ENCODE results near the gene PSMB11. TPM values are rescaled to one million over a fixed set of nuclear protein-coding genes. Genes with fewer than 3 reads are reported as not detected.

Gene PSMB11
- total RNA-seq, 1 donor from 2014 or later, result not detected

- ATAC-seq (no peak), DNase-seq (no peak)
- Histone ChIP-seq H3K27ac (no peak overlapping the region), H3K4me1 (no peaks in the 10 kb centered on the region), H3K4me3 (no peak overlapping the region), H3K9me3 (no peaks in the 10 kb centered on the region), H3K27me3 (no peaks in the 10 kb centered on the region), H3K36me3 (peaks cover 15% of the 10 kb centered on the region)
- intact Hi-C loops (cut with DNase I), result no loop called here
- TF ChIP-seq CTCF (IDR thresholded peaks at IDR 0.05), result no peak
These were observed 20.6 kb upstream of the PSMB11 start for GRCh38 chr14:23021434-23021833.

GRCh38 chr14:23021889-23022442 lies 20.0 kb upstream of the PSMB11 start:
- Histone ChIP-seq H3K36me3 (peaks cover 15% of the 10 kb centered on the region), H3K4me3 (no peak overlapping the region), H3K27me3 (no peaks in the 10 kb centered on the region), H3K27ac (no peak overlapping the region), H3K9me3 (no peaks in the 10 kb centered on the region), H3K4me1 (no peaks in the 10 kb centered on the region)
- no peak for TF ChIP-seq CTCF (IDR thresholded peaks at IDR 0.05)
- ATAC-seq (no peak), DNase-seq (no peak)
- intact Hi-C loops (cut with DNase I), result no loop called here

- intact Hi-C loops (cut with DNase I), result no loop called here
- Histone ChIP-seq H3K9me3 (no peaks in the 10 kb centered on the region), H3K36me3 (peaks cover 25% of the 10 kb centered on the region), H3K4me1 (peaks cover 1% of the 10 kb centered on the region), H3K27me3 (no peaks in the 10 kb centered on the region), H3K27ac (no peak overlapping the region), H3K4me3 (no peak overlapping the region)
- TF ChIP-seq CTCF (IDR thresholded peaks at IDR 0.05), result no peak
- ATAC-seq (no peak), DNase-seq (no peak)
These were observed 18.8 kb upstream of the PSMB11 start for GRCh38 chr14:23023022-23023794.

GRCh38 chr14:23023795-23024152 lies 18.2 kb upstream of the PSMB11 start:
- intact Hi-C loops (cut with DNase I), result no loop called here
- Histone ChIP-seq H3K4me3 (no peak overlapping the region), H3K36me3 (peaks cover 30% of the 10 kb centered on the region), H3K27me3 (no peaks in the 10 kb centered on the region), H3K9me3 (no peaks in the 10 kb centered on the region), H3K27ac (no peak overlapping the region), H3K4me1 (peaks cover 7% of the 10 kb centered on the region)
- ATAC-seq (no peak), DNase-seq (no peak)
- no peak for TF ChIP-seq CTCF (IDR thresholded peaks at IDR 0.05)

- no peak for TF ChIP-seq CTCF (IDR thresholded peaks at IDR 0.05)
- Histone ChIP-seq H3K27me3 (no peaks in the 10 kb centered on the region), H3K9me3 (no peaks in the 10 kb centered on the region), H3K27ac (no peak overlapping the region), H3K36me3 (peaks cover 37% of the 10 kb centered on the region), H3K4me3 (no peak overlapping the region), H3K4me1 (peaks cover 7% of the 10 kb centered on the region)
- no peak for ATAC-seq
- intact Hi-C loops (cut with DNase I), result no loop called here
- DNase-seq, result no peak
These were observed 17.4 kb upstream of the PSMB11 start for GRCh38 chr14:23024612-23025075.
